Mucosa of stomach (tissue), 1 donor: ENCODE measurements around the gene TTC6.

ENCODE experiments used
- H3K27me3 ChIP-seq: one replicate; pipeline ENCODE4 v1.7.0; 2013; ENCODE audit warnings: mild to moderate bottlenecking, low read length; ENCODE audit not compliant: control insufficient read depth, insufficient read depth
- H3K36me3 ChIP-seq: one replicate; pipeline ENCODE4 v1.7.0; 2013; ENCODE audit warnings: low read length; ENCODE audit not compliant: control insufficient read depth, insufficient read depth
- H3K4me1 ChIP-seq: one replicate; pipeline ENCODE4 v1.7.0; 2013; ENCODE audit warnings: mild to moderate bottlenecking, low read length; ENCODE audit not compliant: control insufficient read depth, insufficient read depth
- H3K4me3 ChIP-seq: one replicate; pipeline ENCODE4 v1.7.0; 2013; ENCODE audit warnings: low read length
- H3K9ac ChIP-seq: one replicate; pipeline ENCODE4 v1.7.0; 2013; ENCODE audit warnings: mild to moderate bottlenecking, low read length, moderate library complexity
- H3K9me3 ChIP-seq: one replicate; pipeline ENCODE4 v1.7.0; 2013; ENCODE audit warnings: mild to moderate bottlenecking, low read length, moderate library complexity; ENCODE audit not compliant: control insufficient read depth
- donor health status: Pancreatic carcinoma.

TTC6 gene

DNA sequence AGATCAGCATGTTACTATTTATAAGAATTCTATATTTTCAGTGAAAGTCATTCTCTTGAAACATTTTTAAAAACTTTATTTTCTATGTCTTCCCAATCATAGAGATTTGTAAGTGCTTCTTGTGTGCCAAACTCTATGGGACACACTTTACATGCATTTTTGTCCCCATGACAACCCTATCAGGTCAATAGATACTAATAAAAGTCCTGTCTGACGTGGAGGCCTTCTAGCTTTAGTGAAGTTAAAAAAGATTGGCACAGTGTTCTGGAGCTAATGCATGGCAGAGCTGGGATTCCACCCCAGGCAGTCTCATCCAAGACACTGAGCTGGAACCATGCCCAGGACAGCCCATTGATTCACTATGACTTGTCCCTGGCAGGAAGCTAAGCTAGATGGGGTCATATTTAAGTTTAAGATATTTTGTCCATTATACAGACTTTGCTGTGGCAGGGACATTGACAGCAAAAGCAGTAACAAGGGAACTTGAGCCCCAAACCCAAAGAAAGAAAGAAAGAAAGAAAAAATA is 28.1 kb downstream of the TTC6 start:
- no peak overlapping the region for H3K4me3 ChIP-seq

DNA sequence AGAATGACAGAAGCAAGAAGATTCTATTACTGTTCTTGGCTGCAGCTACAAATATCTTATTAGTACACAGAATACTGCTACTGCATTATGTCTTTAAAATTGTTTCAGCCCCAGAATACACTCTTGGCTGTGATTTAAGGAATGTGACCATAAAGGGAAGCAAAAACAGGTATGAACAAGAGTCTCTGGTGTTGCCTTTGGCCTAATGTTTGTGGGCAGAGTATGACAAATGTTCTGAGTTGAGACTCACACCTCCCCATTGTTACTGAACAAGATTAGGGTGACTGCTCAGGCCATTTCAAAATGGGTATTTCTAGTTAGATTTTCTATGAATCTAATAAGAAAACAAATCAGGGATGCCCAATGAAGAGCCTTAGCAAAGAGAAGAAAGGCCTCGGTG is 28.5 kb downstream of the TTC6 start:
- H3K36me3 ChIP-seq: no peaks in the 10 kb centered on the region
- no peak overlapping the region for H3K9ac ChIP-seq
- no peaks in the 10 kb centered on the region for H3K4me1 ChIP-seq
- no peaks in the 10 kb centered on the region for H3K27me3 ChIP-seq
- no peak overlapping the region for H3K4me3 ChIP-seq
- no peaks in the 10 kb centered on the region for H3K9me3 ChIP-seq

More for the DNA sequence above, 28.1 kb downstream of the TTC6 start:
- H3K27me3 ChIP-seq: no peaks in the 10 kb centered on the region
- H3K9me3 ChIP-seq: no peaks in the 10 kb centered on the region
- no peaks in the 10 kb centered on the region for H3K4me1 ChIP-seq
- H3K9ac ChIP-seq: no peak overlapping the region
- H3K36me3 ChIP-seq: no peaks in the 10 kb centered on the region

DNA sequence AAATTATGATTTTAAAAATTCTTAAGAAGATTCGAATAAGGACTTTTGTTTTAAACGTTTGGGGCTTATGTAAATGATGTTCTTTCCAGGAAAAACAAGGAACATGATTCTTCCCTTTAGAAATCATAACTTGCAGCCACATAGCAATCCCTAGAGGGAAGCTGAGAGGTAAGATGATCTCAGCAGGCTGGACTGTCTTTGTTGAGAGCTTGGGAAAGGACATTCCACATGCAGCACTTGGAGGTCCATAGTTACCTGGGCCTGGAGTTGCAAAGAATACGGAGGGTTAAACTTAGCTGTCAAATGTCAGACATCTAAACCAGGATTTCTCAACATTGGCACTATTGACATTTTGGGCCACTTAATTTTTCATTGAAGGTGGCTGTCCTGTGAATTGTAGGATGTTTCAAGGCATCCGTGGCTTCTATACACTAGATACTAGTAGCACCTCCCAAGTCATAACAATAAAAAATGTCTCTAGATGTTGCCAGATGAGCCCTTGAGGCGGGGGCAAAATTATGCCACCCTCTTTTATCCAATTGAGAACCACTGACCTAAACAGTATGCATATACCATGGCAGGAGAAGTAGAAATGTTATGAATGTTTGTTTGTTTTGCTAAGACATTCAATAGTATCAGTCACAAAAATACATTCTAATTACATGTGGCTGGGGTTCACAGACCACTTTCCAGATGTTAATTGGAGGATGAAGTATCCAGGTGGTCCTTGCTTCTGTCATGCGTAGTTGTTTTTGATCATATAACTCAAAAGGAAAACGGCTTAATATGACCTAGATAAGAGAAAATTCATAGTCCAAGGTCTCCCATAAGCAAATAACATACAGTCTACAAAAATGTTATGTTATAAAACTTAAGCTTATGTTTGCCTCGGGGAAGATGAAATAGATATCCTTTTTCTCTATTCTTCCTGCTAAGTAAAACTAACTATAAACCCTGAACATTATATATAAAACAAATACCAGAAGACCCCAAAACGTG is 30.5 kb downstream of the TTC6 start:
- H3K36me3 ChIP-seq: no peaks in the 10 kb centered on the region
- H3K4me3 ChIP-seq: no peak overlapping the region
- no peak overlapping the region for H3K9ac ChIP-seq
- H3K27me3 ChIP-seq: no peaks in the 10 kb centered on the region
- no peaks in the 10 kb centered on the region for H3K9me3 ChIP-seq
- H3K4me1 ChIP-seq: no peaks in the 10 kb centered on the region

DNA sequence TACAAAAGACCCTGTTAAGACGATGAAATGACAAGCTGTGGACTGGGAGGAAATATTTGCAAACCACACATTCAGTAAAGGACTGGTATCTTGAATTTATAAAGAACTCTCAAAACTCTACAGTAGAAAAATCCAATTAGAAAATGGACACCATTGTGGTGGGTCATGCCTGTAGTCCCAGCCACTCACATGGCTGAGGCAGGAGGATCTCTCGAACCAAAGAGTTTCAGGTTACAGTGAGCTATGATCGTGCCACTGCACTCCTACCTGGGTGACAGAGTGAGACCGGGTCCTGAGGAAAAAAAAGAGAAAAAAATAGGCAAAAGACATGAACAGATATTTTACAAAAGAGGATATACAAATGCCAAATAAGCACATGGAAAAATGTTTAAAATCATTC is 41.9 kb downstream of the TTC6 start:
- Histone ChIP-seq H3K9me3 (no peaks in the 10 kb centered on the region), H3K4me3 (no peak overlapping the region), H3K27me3 (no peaks in the 10 kb centered on the region), H3K36me3 (no peaks in the 10 kb centered on the region), H3K9ac (no peak overlapping the region), H3K4me1 (no peaks in the 10 kb centered on the region)

GRCh38 chr14:37638599-37638998 is 43.2 kb downstream of the TTC6 start:
- Histone ChIP-seq H3K36me3 (no peaks in the 10 kb centered on the region), H3K4me3 (no peak overlapping the region), H3K27me3 (no peaks in the 10 kb centered on the region), H3K4me1 (no peaks in the 10 kb centered on the region), H3K9ac (no peak overlapping the region), H3K9me3 (no peaks in the 10 kb centered on the region)

DNA sequence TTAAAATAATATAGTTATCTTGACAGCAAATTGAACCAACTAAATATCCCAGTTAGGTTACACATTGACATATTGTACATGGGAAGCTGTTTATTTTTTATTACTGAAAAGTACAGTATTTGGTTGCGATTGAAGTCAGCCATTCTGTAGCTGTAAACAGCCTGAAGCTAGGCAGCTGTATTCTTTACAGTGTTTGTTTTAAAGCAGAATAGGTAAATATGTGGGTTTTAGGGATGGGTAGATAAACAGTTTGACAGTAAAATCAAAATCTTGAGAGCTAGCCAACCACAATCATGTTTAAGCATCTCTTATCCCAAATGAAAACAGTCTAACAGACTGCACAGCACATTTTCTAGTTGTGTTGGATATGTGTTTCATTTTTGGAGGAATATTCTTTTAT is 45.7 kb downstream of the TTC6 start:
- H3K36me3 ChIP-seq: no peaks in the 10 kb centered on the region
- no peaks in the 10 kb centered on the region for H3K4me1 ChIP-seq
- H3K9me3 ChIP-seq: no peaks in the 10 kb centered on the region
- H3K4me3 ChIP-seq: no peak overlapping the region
- no peak overlapping the region for H3K9ac ChIP-seq
- H3K27me3 ChIP-seq: no peaks in the 10 kb centered on the region

DNA sequence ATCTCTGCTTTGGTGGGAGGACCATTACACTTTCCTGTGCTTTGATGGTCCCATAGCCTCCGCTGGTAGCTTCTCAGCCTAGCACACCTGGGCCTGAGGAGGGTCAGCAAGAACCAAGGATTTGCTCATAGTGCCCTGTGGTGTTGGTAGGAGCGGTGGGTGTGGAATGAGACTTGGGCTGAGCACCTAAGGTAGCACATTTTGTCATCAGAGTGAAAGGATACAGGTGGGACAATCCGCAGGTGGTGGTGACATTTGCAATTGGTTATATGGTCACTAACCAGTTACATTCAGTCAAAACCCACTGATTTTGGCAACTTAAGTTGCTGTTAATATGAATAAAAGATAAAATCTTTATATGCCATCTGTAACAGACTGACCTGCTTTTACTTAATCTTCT is 46.7 kb downstream of the TTC6 start:
- H3K9me3 ChIP-seq: no peaks in the 10 kb centered on the region
- no peak overlapping the region for H3K9ac ChIP-seq
- H3K36me3 ChIP-seq: no peaks in the 10 kb centered on the region

DNA sequence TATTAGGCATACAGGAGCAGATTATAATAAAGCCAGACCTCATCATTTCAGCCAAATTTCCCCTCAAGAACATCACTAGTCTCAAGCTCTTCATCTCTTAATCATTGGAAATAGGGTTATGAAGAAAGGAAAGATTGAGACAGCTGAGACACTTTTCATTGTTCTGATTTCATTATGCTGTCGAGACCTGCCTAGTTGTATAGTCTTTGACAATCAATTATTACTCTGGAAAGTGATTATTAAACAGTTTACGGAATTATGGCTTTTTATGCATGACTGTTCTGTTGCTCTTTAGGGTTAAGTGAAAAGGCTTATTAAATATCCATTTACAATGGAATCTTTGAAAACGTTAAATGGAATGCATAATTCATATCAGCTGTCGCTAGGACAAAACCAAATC is 48.3 kb downstream of the TTC6 start:
- Histone ChIP-seq H3K4me1 (no peaks in the 10 kb centered on the region), H3K9ac (no peak overlapping the region)

More for the DNA sequence above, 46.7 kb downstream of the TTC6 start:
- no peaks in the 10 kb centered on the region for H3K4me1 ChIP-seq
- no peak overlapping the region for H3K4me3 ChIP-seq
- H3K27me3 ChIP-seq: no peaks in the 10 kb centered on the region

More for the DNA sequence above, 48.3 kb downstream of the TTC6 start:
- H3K9me3 ChIP-seq: no peaks in the 10 kb centered on the region
- H3K36me3 ChIP-seq: no peaks in the 10 kb centered on the region
- no peaks in the 10 kb centered on the region for H3K27me3 ChIP-seq
- no peak overlapping the region for H3K4me3 ChIP-seq
